DMS 273 (cell line): ENCODE results near the gene TBC1D22B.
"Not testable (repeated sequence)": the region's sequence is repeated elsewhere in the genome, so short reads cannot be mapped to it uniquely, and the experiment has no call there.

ENCODE experiments used
- DNase-seq: peaks from one replicate; lab custom pipeline; 2025; ENCODE audit not compliant: unreplicated experiment; lab: John Stamatoyannopoulos, UW

TBC1D22B gene

GRCh38 chr6:37265001-37265400 lies 7.4 kb downstream of the TBC1D22B start:
- DNase-seq = no peak

- DNase-seq = no peak
These were observed 8.3 kb downstream of the TBC1D22B start for GRCh38 chr6:37265860-37266259.

GRCh38 chr6:37269105-37269504 lies 11.5 kb downstream of the TBC1D22B start:
- DNase-seq = no peak

GRCh38 chr6:37272834-37273566 lies 15.4 kb downstream of the TBC1D22B start:
- no peak for DNase-seq

GRCh38 chr6:37273690-37274089 lies 16.1 kb downstream of the TBC1D22B start:
- DNase-seq = no peak

GRCh38 chr6:37275350-37275749 lies 17.8 kb downstream of the TBC1D22B start:
- DNase-seq = no peak

- DNase-seq = no peak
These were observed 19.4 kb downstream of the TBC1D22B start for GRCh38 chr6:37277001-37277409.

- no peak for DNase-seq
These were observed 22.0 kb downstream of the TBC1D22B start for GRCh38 chr6:37279366-37280134.

- peak; percentile 52 for DNase-seq
These were observed 22.8 kb downstream of the TBC1D22B start for GRCh38 chr6:37280162-37280887.

- DNase-seq = no peak
These were observed 24.8 kb downstream of the TBC1D22B start for GRCh38 chr6:37282371-37282770.

GRCh38 chr6:37283268-37283667 lies 25.7 kb downstream of the TBC1D22B start:
- peak; percentile 23 for DNase-seq

GRCh38 chr6:37283671-37284151 lies 26.1 kb downstream of the TBC1D22B start:
- DNase-seq = no peak

- no peak for DNase-seq
These were observed 27.2 kb downstream of the TBC1D22B start for GRCh38 chr6:37284781-37285180.

GRCh38 chr6:37285861-37286311 lies 28.3 kb downstream of the TBC1D22B start:
- DNase-seq = no peak

GRCh38 chr6:37287519-37288157 lies 30.1 kb downstream of the TBC1D22B start:
- no peak for DNase-seq

GRCh38 chr6:37288247-37288646 lies 30.7 kb downstream of the TBC1D22B start:
- DNase-seq = no peak

GRCh38 chr6:37289931-37290330 lies 32.4 kb downstream of the TBC1D22B start:
- no peak for DNase-seq

- no peak for DNase-seq
These were observed 35.9 kb downstream of the TBC1D22B start for GRCh38 chr6:37293426-37293825.

GRCh38 chr6:37297637-37298036 lies 40.1 kb downstream of the TBC1D22B start:
- DNase-seq = not testable (repeated sequence)

- no peak for DNase-seq
These were observed 41.4 kb downstream of the TBC1D22B start for GRCh38 chr6:37298958-37299357.

- no peak for DNase-seq
These were observed 42.4 kb downstream of the TBC1D22B start for GRCh38 chr6:37299990-37300389.
